GM13977 (cell line): ENCODE results near the gene ZBTB7A.

Experiments
- DNase-seq: peaks from one replicate; pipeline ENCODE4 v3.0.0; 2012; ENCODE audit warnings: low spot score
- CTCF ChIP-seq: IDR thresholded peaks from 2 replicates; pipeline ENCODE4 v1.5.1; 2012; ENCODE audit warnings: mild to moderate bottlenecking, control low read depth; ENCODE audit not compliant: insufficient read depth; ENCODE audit errors: extremely low read depth, missing control alignments
- in situ Hi-C: fragments of 300-500 bp; cut with MboI; formaldehyde crosslinking; loops from one replicate; pipeline ENCODE4 v1.12.0; 2022; ENCODE audit warnings: low sequenced_read_pairs, low pct_unique_long_range_greater_than_20kb, mixed read lengths, inconsistent platforms; ENCODE audit not compliant: unreplicated experiment

The ZBTB7A gene

GRCh38 chr19:4053423-4054324 lies 13.0 kb downstream of the ZBTB7A start:
- no peak for DNase-seq
- no peak for TF ChIP-seq CTCF
- in situ Hi-C loops, result no loop called here

- DNase-seq, result no peak
- no peak for TF ChIP-seq CTCF
- in situ Hi-C loops, result no loop called here
Observed at GRCh38 chr19:4052993-4053422, 13.7 kb downstream of the ZBTB7A start.

- in situ Hi-C loops, result no loop called here
- DNase-seq, result no peak
- TF ChIP-seq CTCF, result no peak
Observed at GRCh38 chr19:4052114-4052992, 14.3 kb downstream of the ZBTB7A start.

GRCh38 chr19:4051175-4052101 lies 15.3 kb downstream of the ZBTB7A start:
- TF ChIP-seq CTCF, result no peak
- in situ Hi-C loops, result no loop called here
- no peak for DNase-seq

DNA sequence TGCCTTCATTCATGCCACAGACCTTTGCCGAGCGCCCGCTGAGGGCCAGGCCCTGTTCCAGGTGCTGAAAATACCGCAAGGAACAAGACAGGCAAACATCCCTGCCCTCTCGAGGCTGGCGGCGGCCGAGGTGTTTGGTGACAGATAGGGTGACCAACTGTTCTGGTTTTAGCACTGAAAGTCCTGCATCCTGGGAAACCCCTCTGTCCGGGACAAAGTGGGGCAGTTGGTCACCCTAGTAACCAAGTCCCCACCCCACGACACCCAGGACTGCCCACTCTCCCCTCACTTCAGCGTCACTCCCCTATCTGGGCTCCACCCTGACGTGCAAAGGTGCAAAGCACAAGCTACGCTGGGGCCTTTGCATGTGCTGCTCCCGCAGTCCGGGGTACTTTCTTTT lies 17.3 kb downstream of the ZBTB7A start:
- TF ChIP-seq CTCF, result no peak
- in situ Hi-C loops, result no loop called here
- no peak for DNase-seq
